Thymus (tissue), 11 donors: ENCODE data around the gene EPB41L4A. TPM values are rescaled to one million over a fixed set of nuclear protein-coding genes. Genes with fewer than 3 reads are reported as not detected.

Experiments used
- DNase-seq, 9 donors: peaks; one replicate each; pipeline ENCODE4 v3.0.0-alpha.2; 2013; ENCODE audit warnings: low spot score in 9 of 9, low read depth in 6 of 9, missing footprints in 1 of 9
- H3K27ac ChIP-seq, 2 donors: one replicate each; pipeline ENCODE4 v1.5.1; 2013; ENCODE audit warnings: control low read depth in 1 of 2, low read depth in 1 of 2, low read length in 1 of 2, mild to moderate bottlenecking in 1 of 2, moderate library complexity in 1 of 2
- H3K27me3 ChIP-seq, 2 donors: one replicate each; pipeline ENCODE4 v1.5.1; 2013; ENCODE audit warnings: low read length in 1 of 2; ENCODE audit not compliant: control insufficient read depth in 2 of 2, insufficient read depth in 1 of 2
- H3K36me3 ChIP-seq, 2 donors: one replicate each; pipeline ENCODE4 v1.5.1; 2013; ENCODE audit warnings: low read length in 1 of 2, mild to moderate bottlenecking in 1 of 2, moderate library complexity in 1 of 2; ENCODE audit not compliant: control insufficient read depth in 2 of 2, insufficient read depth in 2 of 2
- H3K4me1 ChIP-seq, 2 donors: one replicate each; pipeline ENCODE4 v1.5.1; 2013; ENCODE audit warnings: low read length in 2 of 2; ENCODE audit not compliant: control insufficient read depth in 2 of 2, insufficient read depth in 2 of 2
- H3K4me3 ChIP-seq, 2 donors: one replicate each; pipeline ENCODE4 v1.5.1; 2013; ENCODE audit warnings: low read length in 2 of 2, control low read depth in 1 of 2, mild to moderate bottlenecking in 1 of 2
- H3K9me3 ChIP-seq, 2 donors: one replicate each; pipeline ENCODE4 v1.5.1; 2013; ENCODE audit warnings: low read length in 1 of 2, mild to moderate bottlenecking in 1 of 2; ENCODE audit not compliant: control insufficient read depth in 2 of 2, insufficient read depth in 1 of 2
- WGBS: extraction: QIAGEN DNeasy Blood & Tissue Kit; methylation state at CpG from one replicate; pipeline ENCODE4 v1.1.7; 2013; 5-methylcytosine and 5-hydroxymethylcytosine counted together
- polyA plus RNA-seq: library from polyadenylated mRNA; stranded (reverse); fragments of 200-250 nt; gene quantifications from one replicate; pipeline ENCODE4 v1.2.3, GENCODE V29; 2013
- total RNA-seq: library from RNA; stranded (reverse); fragments of 120-200 nt; gene quantifications from one replicate; pipeline ENCODE4 v1.2.4, GENCODE V29; 2013
- donor health status: healthy.

EPB41L4A gene
- total and polyA plus RNA-seq, 2 donors, result 4.8 to 5.2 TPM

DNA sequence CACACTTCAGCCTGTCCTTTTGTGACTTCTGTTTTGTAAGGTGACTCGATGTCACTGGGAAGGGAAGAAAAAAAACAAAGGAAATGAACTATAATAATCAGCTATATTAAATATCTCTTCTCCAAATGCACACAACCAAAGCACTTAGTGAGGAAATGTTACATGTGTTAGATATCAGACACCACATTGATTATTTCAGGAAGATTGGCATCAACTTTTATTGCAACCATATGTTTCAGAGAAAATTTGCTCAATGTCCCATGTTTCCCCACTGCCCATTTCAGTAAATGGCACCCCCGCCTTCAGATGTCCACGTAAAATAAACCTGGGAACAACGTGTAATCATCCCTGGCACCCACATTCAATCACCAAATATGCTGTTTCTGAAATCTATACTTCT lies 151.8 kb downstream of the EPB41L4A start:
- 86% methylated on average over 4 of the region's 4 CpGs for WGBS
- Histone ChIP-seq H3K27me3 (no peaks in the 10 kb centered on the region), H3K9me3 (no peaks in the 10 kb centered on the region), H3K27ac (no peak overlapping the region), H3K4me3 (no peak overlapping the region), H3K4me1 (no peaks in the 10 kb centered on the region), H3K36me3 (no peaks in the 10 kb centered on the region)
- DNase-seq, result no peak

DNA sequence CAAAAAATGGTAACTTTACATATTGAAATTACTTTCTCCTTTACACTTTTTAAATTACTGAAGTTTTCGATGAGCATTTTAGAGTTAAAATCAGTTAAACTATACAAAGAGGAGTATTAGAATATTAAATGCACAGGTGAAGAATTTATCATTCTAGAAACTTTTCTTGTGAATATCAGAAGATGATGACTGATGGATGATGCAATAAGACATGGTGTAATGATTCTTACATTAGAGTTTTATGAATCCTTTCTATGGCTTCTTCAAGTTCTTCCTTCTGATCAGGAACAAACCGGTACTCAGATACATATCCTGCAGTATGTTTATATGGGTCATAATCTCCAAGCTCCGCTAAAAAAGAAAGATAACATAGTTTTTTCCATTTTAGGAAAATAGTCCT lies 154.4 kb downstream of the EPB41L4A start:
- Histone ChIP-seq H3K27ac (no peak overlapping the region), H3K9me3 (no peaks in the 10 kb centered on the region), H3K4me3 (no peak overlapping the region), H3K27me3 (no peaks in the 10 kb centered on the region), H3K4me1 (no peaks in the 10 kb centered on the region), H3K36me3 (no peaks in the 10 kb centered on the region)
- 99% methylated on average over 3 of the region's 3 CpGs for WGBS
- no peak for DNase-seq

DNA sequence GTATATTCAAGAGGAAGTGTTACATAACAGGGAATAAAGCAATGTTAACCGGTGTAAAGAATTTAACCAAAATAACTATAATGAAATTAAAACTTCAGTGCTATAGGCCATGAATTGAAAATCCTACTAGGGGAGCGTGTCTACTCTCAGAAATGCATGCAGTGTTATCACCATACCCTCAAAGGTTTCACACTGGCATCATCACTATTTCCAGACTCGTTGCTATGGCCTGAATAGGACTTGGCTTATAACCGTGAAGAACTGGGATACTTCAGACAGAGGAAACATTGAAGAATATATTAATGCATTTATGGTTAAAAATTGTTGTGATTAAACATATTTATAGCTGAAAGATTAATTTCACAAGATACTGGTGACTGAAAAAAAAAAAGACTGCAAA lies 154.9 kb downstream of the EPB41L4A start:
- 90% methylated on average over 4 of the region's 4 CpGs for WGBS
- Histone ChIP-seq H3K4me3 (no peak overlapping the region), H3K36me3 (no peaks in the 10 kb centered on the region)

DNA sequence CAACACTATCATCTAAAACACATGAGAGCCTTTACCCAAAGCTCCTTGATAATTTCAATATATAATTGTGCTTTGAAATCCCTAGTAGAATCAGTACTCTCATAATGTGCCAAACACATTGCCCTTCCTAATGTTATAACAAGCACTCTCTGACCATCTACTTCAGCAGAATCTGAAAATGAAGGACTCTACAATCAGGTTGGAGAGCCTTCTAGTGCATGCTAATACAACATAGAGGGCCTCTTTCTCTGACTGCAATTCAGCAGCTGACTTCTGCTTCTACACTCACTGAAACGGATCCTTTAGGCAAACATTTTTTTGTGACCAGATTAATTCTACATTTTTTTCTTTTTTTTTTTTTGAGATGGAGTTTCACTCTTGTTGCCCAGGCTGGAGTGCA lies 155.6 kb downstream of the EPB41L4A start:
- H3K4me3 ChIP-seq, result no peak overlapping the region
- no peaks in the 10 kb centered on the region for H3K9me3 ChIP-seq
- H3K36me3 ChIP-seq, result no peaks in the 10 kb centered on the region
- WGBS, result 87% methylated on average over 1 of the region's 1 CpG
- H3K4me1 ChIP-seq, result no peaks in the 10 kb centered on the region
- DNase-seq, result no peak
- no peaks in the 10 kb centered on the region for H3K27me3 ChIP-seq
- no peak overlapping the region for H3K27ac ChIP-seq

More for the DNA sequence above, 154.9 kb downstream of the EPB41L4A start:
- Histone ChIP-seq H3K9me3 (no peaks in the 10 kb centered on the region), H3K4me1 (no peaks in the 10 kb centered on the region), H3K27me3 (no peaks in the 10 kb centered on the region), H3K27ac (no peak overlapping the region)
- DNase-seq, result no peak

DNA sequence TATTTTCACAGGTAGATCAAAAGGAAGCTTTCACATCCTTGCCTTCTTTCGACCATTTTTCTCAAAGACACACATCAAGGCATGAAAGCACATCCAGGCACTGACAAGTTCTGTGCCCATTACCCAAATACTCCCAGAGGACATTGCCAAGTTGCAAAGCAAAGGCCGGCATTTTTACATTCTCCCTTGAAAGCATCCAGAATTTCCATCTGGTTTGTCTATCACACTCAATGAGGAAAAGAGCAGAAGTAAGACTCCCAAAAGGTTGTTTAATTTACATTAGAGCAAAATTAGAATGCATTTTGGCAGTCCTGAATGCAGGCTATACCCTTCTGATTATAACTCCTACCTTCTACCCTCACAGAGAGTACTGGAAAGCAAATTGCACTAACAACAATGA lies 160.5 kb downstream of the EPB41L4A start:
- WGBS, result 89% methylated on average over 2 of the region's 2 CpGs
- Histone ChIP-seq H3K27me3 (no peaks in the 10 kb centered on the region), H3K27ac (no peak overlapping the region), H3K4me3 (no peak overlapping the region), H3K4me1 (peaks cover 0 to 4% of the 10 kb centered on the region in 2 donors), H3K36me3 (no peaks in the 10 kb centered on the region), H3K9me3 (no peaks in the 10 kb centered on the region)
- no peak for DNase-seq

DNA sequence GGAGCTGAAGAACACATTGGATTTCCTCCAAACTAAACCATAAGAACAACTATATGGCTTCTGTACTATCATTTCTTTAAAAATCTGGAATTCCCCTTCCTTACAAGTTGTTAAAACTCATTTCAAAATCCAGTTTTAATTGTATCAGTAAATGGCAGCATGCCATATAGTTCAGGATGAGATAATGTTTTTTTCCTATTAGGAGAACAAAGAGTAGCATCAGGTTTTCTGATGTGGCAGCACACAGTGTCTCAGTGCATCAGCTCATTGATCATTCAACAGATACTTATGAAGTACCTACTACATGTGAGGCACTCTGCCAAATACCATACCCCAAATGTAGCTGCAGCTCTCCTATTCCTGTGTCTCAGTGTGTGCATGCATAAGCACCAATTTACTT lies 161.1 kb downstream of the EPB41L4A start:
- DNase-seq, result no peak
- Histone ChIP-seq H3K4me1 (peaks cover 0 to 4% of the 10 kb centered on the region in 2 donors), H3K27me3 (no peaks in the 10 kb centered on the region), H3K4me3 (no peak overlapping the region), H3K9me3 (no peaks in the 10 kb centered on the region), H3K27ac (no peak overlapping the region), H3K36me3 (no peaks in the 10 kb centered on the region)

DNA sequence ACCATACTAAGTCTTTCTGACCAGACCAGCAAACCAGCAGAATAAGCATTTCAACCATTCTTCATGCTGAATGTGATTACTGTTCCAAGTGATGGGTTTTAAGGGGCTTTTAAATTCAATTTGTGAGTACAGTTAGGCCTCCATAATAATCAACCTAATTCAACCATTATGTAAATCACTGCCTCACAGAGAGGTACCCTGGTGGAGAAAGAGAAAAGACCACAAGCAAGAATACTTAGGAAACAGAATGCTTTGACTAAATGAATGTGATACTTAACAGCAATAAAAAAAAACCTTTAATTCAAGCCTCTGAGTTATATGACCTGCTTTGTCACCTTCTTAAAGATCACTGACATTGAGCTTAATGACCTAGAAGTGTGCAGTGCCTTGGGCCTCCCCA lies 162.1 kb downstream of the EPB41L4A start:
- no peak for DNase-seq
- Histone ChIP-seq H3K4me1 (peaks cover 0 to 4% of the 10 kb centered on the region in 2 donors), H3K27me3 (no peaks in the 10 kb centered on the region), H3K36me3 (no peaks in the 10 kb centered on the region), H3K9me3 (no peaks in the 10 kb centered on the region), H3K27ac (no peak overlapping the region), H3K4me3 (no peak overlapping the region)

DNA sequence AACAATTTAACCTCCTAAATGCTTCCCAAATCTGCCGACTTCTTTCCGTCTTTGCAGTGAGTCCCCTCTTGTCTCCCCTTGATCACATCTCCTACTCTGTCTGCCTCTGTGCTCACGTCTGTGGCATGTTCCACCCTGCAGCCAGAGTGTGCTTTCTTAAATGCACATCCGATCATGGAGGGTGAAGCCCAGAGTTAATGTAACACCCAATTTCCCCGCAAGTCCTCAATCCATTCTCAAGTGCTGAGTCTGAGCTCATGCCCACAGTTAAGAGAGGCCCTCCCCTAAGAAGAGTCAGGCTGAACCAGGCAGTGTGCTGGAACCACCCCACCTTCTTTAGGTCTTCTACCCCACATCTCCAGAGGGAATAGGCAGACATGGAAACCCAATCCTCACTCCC lies 164.8 kb downstream of the EPB41L4A start:
- no peak for DNase-seq
- peak overlapping the region in 1 of 2 donors; percentile 7 for H3K27ac ChIP-seq
- no peaks in the 10 kb centered on the region for H3K9me3 ChIP-seq
- peaks cover 0 to 4% of the 10 kb centered on the region in 2 donors for H3K4me1 ChIP-seq
- 93% methylated on average over 5 of the region's 5 CpGs for WGBS
- no peak overlapping the region for H3K4me3 ChIP-seq
- no peaks in the 10 kb centered on the region for H3K27me3 ChIP-seq
- H3K36me3 ChIP-seq, result no peaks in the 10 kb centered on the region

DNA sequence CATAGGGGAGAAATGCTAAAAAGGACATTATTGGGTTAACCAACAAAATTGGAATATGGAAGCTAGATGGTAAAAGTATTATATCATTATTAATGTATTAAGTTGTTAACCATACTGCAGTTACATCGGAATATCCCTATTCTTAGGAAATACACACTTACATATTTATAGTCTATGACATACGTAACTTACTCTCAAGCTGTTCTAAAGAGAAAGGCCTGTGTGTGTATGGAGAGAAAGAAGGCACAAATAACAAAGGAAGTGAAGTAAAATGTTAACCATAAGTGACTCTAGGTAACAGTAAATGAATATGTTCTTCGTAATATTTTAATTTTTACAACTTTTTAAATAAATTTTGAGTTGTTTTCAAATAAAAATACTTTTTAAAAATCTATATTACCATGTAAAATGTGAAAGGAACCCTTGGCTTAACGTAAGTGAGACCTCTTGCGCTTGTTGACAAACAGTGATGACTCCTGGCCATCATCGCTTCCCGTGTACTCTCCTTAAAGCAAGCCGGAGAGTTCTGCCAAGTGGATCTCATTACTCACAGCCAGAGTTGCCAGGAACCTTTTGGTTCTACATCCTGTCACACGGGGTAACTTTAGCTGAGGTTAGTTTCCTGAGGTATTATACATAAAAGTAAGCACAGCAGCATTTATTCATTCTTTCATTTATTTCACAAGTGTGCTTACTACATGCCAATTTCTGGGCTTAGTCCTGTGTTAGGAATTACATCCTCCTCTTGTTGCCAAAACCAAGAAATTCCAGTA lies 165.4 kb downstream of the EPB41L4A start:
- Histone ChIP-seq H3K27me3 (no peaks in the 10 kb centered on the region), H3K4me3 (no peak overlapping the region), H3K9me3 (no peaks in the 10 kb centered on the region), H3K36me3 (no peaks in the 10 kb centered on the region), H3K27ac (no peak overlapping the region), H3K4me1 (peaks cover 0 to 4% of the 10 kb centered on the region in 2 donors)
- WGBS, result 63% methylated on average over 9 of the region's 9 CpGs
- peak in 1 of 9 donors; percentile 11 for DNase-seq
